HEK293T (cell line): ENCODE results near the gene TMEM117.

ENCODE experiments used
- CTCF ChIA-PET: fragments of 350-600 bp; formaldehyde crosslinking; extraction: SDS; loops from one replicate; lab custom pipeline; 2021; ENCODE audit warnings: antibody characterized with exemption, inconsistent platforms; lab: Yijun Ruan, JAX
- POLR2A ChIA-PET: fragments of 350-600 bp; formaldehyde crosslinking; extraction: SDS; loops from one replicate; lab custom pipeline; 2020; ENCODE audit warnings: antibody characterized with exemption, inconsistent platforms; lab: Yijun Ruan, JAX
- DNase-seq: peaks from one replicate; pipeline ENCODE4 v3.0.0; 2012; ENCODE audit warnings: mixed read lengths; ENCODE audit errors: extremely low spot score
- ARNT ChIP-seq: fragments of 450-650 bp; IDR thresholded peaks from 2 replicates; pipeline ENCODE4 v1.6.1; 2017; ENCODE audit warnings: mild to moderate bottlenecking
- BHLHE40 ChIP-seq: fragments of 450-650 bp; IDR thresholded peaks from 2 replicates; pipeline ENCODE4 v1.6.1; 2016; ENCODE audit warnings: mild to moderate bottlenecking, moderate library complexity, borderline replicate concordance
- CTBP1 ChIP-seq: fragments of 450-650 bp; IDR thresholded peaks from 2 replicates; pipeline ENCODE4 v1.6.1; 2016; ENCODE audit warnings: borderline replicate concordance
- ELF4 ChIP-seq: fragments of 450-650 bp; IDR thresholded peaks from 2 replicates; pipeline ENCODE4 v1.6.1; 2017; ENCODE audit warnings: antibody characterized with exemption
- FOXA1 ChIP-seq: fragments of 450-650 bp; IDR thresholded peaks from 2 replicates; pipeline ENCODE4 v1.6.1; 2016; ENCODE audit warnings: mild to moderate bottlenecking
- FOXK2 ChIP-seq: fragments of 450-650 bp; IDR thresholded peaks from 2 replicates; pipeline ENCODE4 v1.6.1; 2016; ENCODE audit warnings: mild to moderate bottlenecking
- FOXM1 ChIP-seq: fragments of 450-650 bp; IDR thresholded peaks from 2 replicates; pipeline ENCODE4 v1.6.1; 2017; ENCODE audit warnings: mild to moderate bottlenecking, borderline replicate concordance
- HDGF ChIP-seq: fragments of 450-650 bp; IDR thresholded peaks from 2 replicates; pipeline ENCODE4 v1.6.1; 2017; ENCODE audit warnings: antibody characterized with exemption, borderline replicate concordance
- L3MBTL2 ChIP-seq: fragments of 450-650 bp; conservative IDR thresholded peaks from 2 replicates; pipeline ENCODE4 v1.6.1; 2016; ENCODE audit warnings: mild to moderate bottlenecking
- LEF1 ChIP-seq: fragments of 450-650 bp; IDR thresholded peaks from 2 replicates; pipeline ENCODE4 v1.6.1; 2017; ENCODE audit warnings: mild to moderate bottlenecking, borderline replicate concordance
- NFRKB ChIP-seq: fragments of 450-650 bp; IDR thresholded peaks from 2 replicates; pipeline ENCODE4 v1.6.1; 2016; ENCODE audit warnings: mild to moderate bottlenecking, moderate library complexity
- PKNOX1 ChIP-seq: fragments of 450-650 bp; IDR thresholded peaks from 2 replicates; pipeline ENCODE4 v1.6.1; 2016
- SP1 ChIP-seq: fragments of 450-650 bp; IDR thresholded peaks from 2 replicates; pipeline ENCODE4 v1.6.1; 2017
- SUZ12 ChIP-seq: fragments of 450-650 bp; IDR thresholded peaks from 2 replicates; pipeline ENCODE4 v1.6.1; 2016; ENCODE audit warnings: mild to moderate bottlenecking
- TARDBP ChIP-seq: fragments of 450-650 bp; IDR thresholded peaks from 2 replicates; pipeline ENCODE4 v1.6.1; 2016
- ZNF384 ChIP-seq: fragments of 450-650 bp; IDR thresholded peaks from 2 replicates; pipeline ENCODE4 v1.6.1; 2016

Gene TMEM117

DNA sequence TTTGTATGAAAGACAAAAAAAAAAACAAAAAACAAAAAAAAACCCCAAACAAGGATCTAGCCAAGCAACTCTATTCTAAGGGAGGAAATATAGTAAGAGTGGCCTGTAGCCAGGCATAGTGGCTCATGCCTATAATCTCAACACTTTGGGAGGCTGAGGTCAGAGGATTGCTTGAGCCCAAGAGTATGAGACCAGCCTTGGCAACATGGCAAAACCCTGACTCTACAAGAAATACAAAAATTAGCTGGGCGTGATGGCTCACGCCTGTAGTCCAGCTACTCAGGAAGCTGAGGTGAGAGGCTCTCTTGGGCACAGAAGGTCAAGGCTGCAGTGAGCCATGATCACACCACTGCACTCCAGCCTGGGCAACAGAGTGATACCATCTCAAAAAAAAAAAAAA, 47.9 kb downstream of the TMEM117 start:
- POLR2A ChIA-PET = no interaction called here
- CTCF ChIA-PET = interaction anchor here (1.3 to 2.8 kb wide), 3 partner anchors 104 to 107 kb away, joined by 3 to 43 read pairs (median 5); no protein-coding TSS in a partner anchor
- no peak for TF ChIP-seq L3MBTL2
- no peak for TF ChIP-seq NFRKB
- TF ChIP-seq ZNF384 = no peak
- DNase-seq = no peak

DNA sequence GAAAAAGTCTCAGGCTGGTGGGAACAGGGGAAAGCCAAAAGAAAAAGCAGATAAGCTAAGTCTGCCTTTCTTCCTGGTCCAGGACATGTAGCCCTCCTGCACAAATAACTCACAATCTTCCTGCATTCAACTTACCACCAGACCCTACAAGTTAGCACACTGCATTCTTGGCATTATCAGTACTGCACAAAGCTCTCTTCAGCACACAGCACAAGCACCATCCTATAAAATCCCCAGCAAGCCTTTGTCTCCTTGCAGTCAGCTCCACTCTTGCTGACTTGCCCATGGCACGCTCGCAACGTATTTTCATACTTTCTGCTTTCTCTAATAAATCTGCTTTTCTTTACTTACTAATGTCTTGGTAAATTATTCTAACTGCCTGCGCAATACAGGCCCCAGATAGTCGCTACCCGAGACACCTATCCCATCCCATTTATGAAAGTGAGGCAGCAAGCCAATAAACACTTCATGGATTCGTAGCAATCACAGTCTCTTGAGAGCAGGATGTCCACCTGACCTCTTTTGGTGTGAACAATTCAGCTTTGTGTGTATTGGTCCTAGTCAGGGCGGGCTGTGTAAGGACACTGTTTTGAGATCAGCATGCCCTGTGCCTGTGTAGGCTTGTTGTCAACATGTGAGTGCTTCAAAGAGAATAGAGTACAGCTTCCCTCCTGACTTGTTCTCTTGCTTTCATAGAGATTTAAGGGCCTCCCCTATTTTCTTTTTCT, 49.0 kb downstream of the TMEM117 start:
- DNase-seq = no peak
- ChIA-PET CTCF (interaction anchor here (1.3 kb wide), 1 partner anchor 108 kb away, joined by 3 read pairs; no protein-coding TSS in a partner anchor), POLR2A (no interaction called here)
- TF ChIP-seq CTBP1 = no peak
- TF ChIP-seq HDGF = no peak
- no peak for TF ChIP-seq SP1
- no peak for TF ChIP-seq TARDBP
- no peak for TF ChIP-seq L3MBTL2
- no peak for TF ChIP-seq FOXK2
- TF ChIP-seq ARNT = no peak
- TF ChIP-seq ZNF384 = no peak
- TF ChIP-seq SUZ12 = no peak
- no peak for TF ChIP-seq FOXM1
- no peak for TF ChIP-seq PKNOX1
- no peak for TF ChIP-seq LEF1

DNA sequence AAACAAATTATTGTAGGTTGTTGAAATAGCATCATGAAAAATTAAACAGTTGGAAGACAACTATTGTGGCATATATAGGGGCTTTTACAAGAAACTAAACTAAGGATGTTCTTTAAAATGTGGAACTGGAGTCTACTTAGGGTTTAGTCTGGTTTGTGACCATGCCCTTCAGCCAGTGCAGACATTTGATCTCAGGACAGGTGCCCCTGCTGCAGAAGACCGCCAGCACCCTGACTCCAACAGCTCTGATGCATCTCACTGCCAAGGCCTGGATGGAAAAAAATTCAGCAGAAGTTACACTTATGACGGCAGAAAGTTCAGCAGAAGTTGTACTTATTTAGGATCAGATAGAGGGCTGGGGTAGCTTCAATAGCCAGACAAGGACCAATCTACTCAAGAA, 51.5 kb downstream of the TMEM117 start:
- POLR2A ChIA-PET = no interaction called here
- DNase-seq = no peak
- TF ChIP-seq LEF1 = no peak
- no peak for TF ChIP-seq ARNT
- no peak for TF ChIP-seq TARDBP
- TF ChIP-seq SUZ12 = no peak
- TF ChIP-seq ZNF384 = no peak
- TF ChIP-seq HDGF = no peak
- no peak for TF ChIP-seq PKNOX1
- TF ChIP-seq FOXM1 = no peak
- no peak for TF ChIP-seq BHLHE40
- no peak for TF ChIP-seq NFRKB
- CTCF ChIA-PET = no interaction called here

GRCh38 chr12:43891856-43892574, 56.1 kb downstream of the TMEM117 start:
- TF ChIP-seq PKNOX1 (no peak), NFRKB (no peak), LEF1 (no peak), ZNF384 (no peak), HDGF (no peak), FOXK2 (no peak), FOXM1 (no peak), SUZ12 (no peak), ELF4 (no peak)
- no peak for DNase-seq
- POLR2A ChIA-PET = no interaction called here
- CTCF ChIA-PET = no interaction called here

GRCh38 chr12:43893670-43894069, 57.8 kb downstream of the TMEM117 start:
- TF ChIP-seq TARDBP (no peak), PKNOX1 (no peak), SP1 (no peak), NFRKB (no peak), BHLHE40 (no peak), ARNT (no peak), SUZ12 (no peak), FOXK2 (no peak), ZNF384 (no peak), LEF1 (no peak), FOXM1 (no peak), CTBP1 (no peak), ELF4 (no peak), L3MBTL2 (no peak), FOXA1 (no peak), HDGF (no peak)
- ChIA-PET POLR2A (no interaction called here), CTCF (no interaction called here)

More at GRCh38 chr12:43893670-43894069, 57.8 kb downstream of the TMEM117 start:
- DNase-seq = no peak
